HCT116 (cell line): ENCODE measurements around the gene EML3. TPM values are rescaled to one million over a fixed set of nuclear protein-coding genes. Genes with fewer than 3 reads are reported as not detected.

Experiments
- ATAC-seq: fragments of 200-7000 bp; cut with Tn5 transposase; 2 replicates; pipeline ENCODE4 v1.9.1; 2020; ENCODE audit warnings: mild to moderate bottlenecking, moderate library complexity
- BruUV-seq: library from RNA; stranded (reverse); fragments of 400-500 nt; replicated peaks from 2 replicates; lab custom pipeline; 2021; lab: Mats Ljungman, UMichigan
- CTCF ChIA-PET: fragments of 300-600 bp; sonication (Branson Sonifier 250); formaldehyde crosslinking; loops from one replicate; lab custom pipeline; 2021; ENCODE audit warnings: antibody characterized with exemption; lab: Charles Lee
- POLR2A ChIA-PET: fragments of 300-600, 350-600 bp; sonication (Branson Sonifier 250); formaldehyde crosslinking; loops from one replicate; lab custom pipeline; 2021; ENCODE audit warnings: antibody characterized with exemption; lab: Charles Lee
- RAD21 ChIA-PET, 2 experiments: fragments of 300-600 bp; sonication (Branson Sonifier 250); formaldehyde crosslinking; loops; one replicate each; lab custom pipeline; 2023; ENCODE audit warnings: low total read pairs in 2 of 2; ENCODE audit not compliant: uncharacterized antibody in 2 of 2, unreplicated experiment in 2 of 2, low non-redundant PET in 1 of 2; lab: Charles Lee
- DNase-seq: peaks from one replicate; pipeline ENCODE4 v3.0.0-alpha.2; 2010; ENCODE audit warnings: low read depth, low spot score
- H2AFZ ChIP-seq: fragments of 200-600 bp; shearing (Covaris generic), sonication (generic); 2 replicates; pipeline ENCODE4 v1.6.1; 2017; ENCODE audit warnings: low read depth, mixed run types, mixed read lengths, antibody characterized with exemption, low read length; ENCODE audit not compliant: poor library complexity, severe bottlenecking
- H3K27ac ChIP-seq: 2 replicates; pipeline ENCODE4 v1.5.1; 2012; ENCODE audit warnings: low read depth, low read length
- H3K27me3 ChIP-seq: fragments of 200-600 bp; sonication (generic); 2 replicates; pipeline ENCODE4 v1.6.1; 2016; ENCODE audit warnings: mixed run types, low read length, mixed read lengths; ENCODE audit not compliant: insufficient read depth
- H3K36me3 ChIP-seq, 2 experiments: fragments of 200-500 bp in 1 of 2; fragments of 200-600 bp in 1 of 2; sonication (Bioruptor generic) in 1 of 2; sonication (generic) in 1 of 2; 2 replicates each; pipeline versions ENCODE4 v1.5.1 to v1.6.1; 2014 to 2016; ENCODE audit warnings: low read length in 2 of 2, inconsistent platforms in 1 of 2, mixed read lengths in 1 of 2, mixed run types in 1 of 2; ENCODE audit not compliant: insufficient read depth in 2 of 2, control insufficient read depth in 1 of 2
- H3K4me1 ChIP-seq, 2 experiments: fragments of 200-600 bp in 1 of 2; sonication (generic) in 1 of 2; 2 replicates each; pipeline versions ENCODE4 v1.5.1 to v1.6.1; 2012 to 2017; ENCODE audit warnings: low read length in 2 of 2, inconsistent platforms in 1 of 2, mild to moderate bottlenecking in 1 of 2, mixed read lengths in 1 of 2, mixed run types in 1 of 2, moderate library complexity in 1 of 2; ENCODE audit not compliant: insufficient read depth in 2 of 2, control insufficient read depth in 1 of 2
- H3K4me2 ChIP-seq: fragments of 200-600 bp; sonication (generic); 2 replicates; pipeline ENCODE4 v1.6.1; 2017; ENCODE audit warnings: mixed run types, low read length, mixed read lengths
- H3K4me3 ChIP-seq, 2 experiments: fragments of 200-600 bp in 1 of 2; sonication (generic) in 1 of 2; replicated peaks in 1 of 2; 2 replicates each; pipeline ENCODE4 v1.5.1; 2011 to 2016; ENCODE audit warnings: low read length in 2 of 2, control low read depth in 1 of 2, low read depth in 1 of 2, mild to moderate bottlenecking in 1 of 2, mixed read lengths in 1 of 2, mixed run types in 1 of 2
- H3K79me2 ChIP-seq: fragments of 200-600 bp; sonication (generic); 2 replicates; pipeline ENCODE4 v1.6.1; 2017; ENCODE audit warnings: mild to moderate bottlenecking, mixed run types, low read length, moderate library complexity, mixed read lengths; ENCODE audit not compliant: insufficient read depth
- H3K9ac ChIP-seq: fragments of 200-600 bp; sonication (generic); 2 replicates; pipeline ENCODE4 v1.6.1; 2016; ENCODE audit warnings: low read length, mixed read lengths
- H3K9me2 ChIP-seq: fragments of 200-600 bp; sonication (generic), shearing (Covaris generic); 2 replicates; pipeline ENCODE4 v1.6.1; 2017; ENCODE audit warnings: mixed run types, mild to moderate bottlenecking, moderate library complexity; ENCODE audit not compliant: insufficient read depth
- H3K9me3 ChIP-seq, 2 experiments: fragments of 200-500 bp in 1 of 2; fragments of 200-600 bp in 1 of 2; sonication (Bioruptor generic) in 1 of 2; sonication (generic) in 1 of 2; 2 replicates each; pipeline ENCODE4 v1.6.1; 2014 to 2017; ENCODE audit warnings: low read length in 2 of 2, mixed read lengths in 2 of 2, inconsistent platforms in 1 of 2, low read depth in 1 of 2, mild to moderate bottlenecking in 1 of 2, mixed run types in 1 of 2, moderate library complexity in 1 of 2; ENCODE audit not compliant: control insufficient read depth in 1 of 2, insufficient read depth in 1 of 2
- H4K20me1 ChIP-seq: fragments of 200-600 bp; sonication (generic), shearing (Covaris generic); 2 replicates; pipeline ENCODE4 v1.6.1; 2017; ENCODE audit warnings: mixed run types, mild to moderate bottlenecking, moderate library complexity; ENCODE audit not compliant: insufficient read depth
- CBX3 ChIP-seq: IDR thresholded peaks from 2 replicates; pipeline ENCODE4 v1.6.1; 2012; ENCODE audit warnings: low read depth
- CTCF ChIP-seq, 3 experiments: fragments of 200-600 bp in 1 of 3; sonication (generic) in 1 of 3; IDR thresholded peaks in 2 of 3; conservative IDR thresholded peaks in 1 of 3; 2 replicates each; pipeline ENCODE4 v1.5.1; 2012 to 2017; ENCODE audit warnings: low read depth in 2 of 3, low read length in 2 of 3, antibody characterized with exemption in 1 of 3, borderline replicate concordance in 1 of 3, control low read depth in 1 of 3, mild to moderate bottlenecking in 1 of 3, mixed read lengths in 1 of 3, mixed run types in 1 of 3, moderate library complexity in 1 of 3; ENCODE audit not compliant: insufficient read depth in 1 of 3
- ELF1 ChIP-seq: IDR thresholded peaks from 2 replicates; pipeline ENCODE4 v1.6.1; 2012; ENCODE audit warnings: low read depth, borderline replicate concordance
- FOSL1 ChIP-seq: IDR thresholded peaks from 2 replicates; pipeline ENCODE4 v1.6.1; 2012; ENCODE audit warnings: low read depth
- JUND ChIP-seq: IDR thresholded peaks from 2 replicates; pipeline ENCODE4 v1.6.1; 2012
- POLR2AphosphoS5 ChIP-seq: IDR thresholded peaks from 2 replicates; pipeline ENCODE4 v1.6.1; 2011; ENCODE audit warnings: mild to moderate bottlenecking, low read depth, low read length, moderate library complexity
- RAD21 ChIP-seq: IDR thresholded peaks from 2 replicates; pipeline ENCODE4 v1.6.1; 2012; ENCODE audit warnings: low read depth, mild to moderate bottlenecking
- SIN3A ChIP-seq: IDR thresholded peaks from 2 replicates; pipeline ENCODE4 v1.6.1; 2012; ENCODE audit warnings: low read depth
- SP1 ChIP-seq: IDR thresholded peaks from 2 replicates; pipeline ENCODE4 v1.6.1; 2012; ENCODE audit warnings: low read depth
- YY1 ChIP-seq: IDR thresholded peaks from 2 replicates; pipeline ENCODE4 v1.6.1; 2011; ENCODE audit warnings: low read length, low read depth, moderate library complexity, mild to moderate bottlenecking; ENCODE audit not compliant: insufficient replicate concordance; ENCODE audit errors: extremely low read depth
- ZFX ChIP-seq: fragments of 450-650 bp; IDR thresholded peaks from 2 replicates; pipeline ENCODE4 v1.6.1; 2017
- intact Hi-C: fragments of 100-400 bp; cut with micrococcal nuclease; formaldehyde crosslinking; loops from 2 replicates; pipeline ENCODE4 v1.10.0; 2022
- total RNA-seq: library from RNA; stranded (reverse); gene quantifications from one replicate; pipeline ENCODE4 v1.2.1, GENCODE V29; 2021; ENCODE audit not compliant: unreplicated experiment
- TF ChIP-seq, protein P1 (sequence below): IDR thresholded peaks from 2 replicates; pipeline ENCODE4 v1.6.1; 2012

EML3 gene
- total RNA-seq, 1 experiment from 2014 or later: 124 TPM

DNA sequence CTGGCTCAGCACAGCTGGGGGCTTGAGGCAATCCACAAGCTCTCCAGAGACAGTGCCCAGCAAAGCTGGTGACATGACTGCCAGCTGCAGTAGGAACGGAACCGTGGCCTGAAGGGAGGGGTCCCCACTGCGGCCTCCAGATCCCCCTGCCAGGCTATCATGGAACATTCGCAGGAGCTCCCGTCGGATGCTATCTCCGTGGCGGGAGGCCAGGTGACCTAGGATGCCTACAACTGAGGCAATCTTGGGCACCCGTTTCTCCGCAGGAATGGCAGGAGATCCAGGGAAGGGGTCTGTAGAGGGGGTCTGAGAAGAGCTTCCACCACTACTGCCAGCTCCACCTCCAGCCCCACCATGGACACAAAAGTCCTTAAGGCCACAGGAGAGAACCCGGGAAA is 36.4 kb upstream of the EML3 start:
- peaks cover 57% of the 10 kb centered on the region for H3K79me2 ChIP-seq
- no peaks in the 10 kb centered on the region for H4K20me1 ChIP-seq
- CTCF ChIA-PET: no interaction called here
- no TSS peak for BruUV-seq
- no peak for DNase-seq
- no peaks in the 10 kb centered on the region for H3K27me3 ChIP-seq
- H3K4me2 ChIP-seq: no peak overlapping the region
- TF ChIP-seq, protein P1, sequence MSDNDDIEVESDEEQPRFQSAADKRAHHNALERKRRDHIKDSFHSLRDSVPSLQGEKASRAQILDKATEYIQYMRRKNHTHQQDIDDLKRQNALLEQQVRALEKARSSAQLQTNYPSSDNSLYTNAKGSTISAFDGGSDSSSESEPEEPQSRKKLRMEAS: no peak
- TF ChIP-seq FOSL1 (no peak), ELF1 (no peak), CBX3 (no peak), POLR2AphosphoS5 (no peak), SIN3A (no peak), JUND (no peak), SP1 (no peak), YY1 (no peak), CTCF (IDR thresholded peaks at IDR 0.05 in 2 of 3, conservative IDR thresholded peaks at IDR 0.05 in 1 of 3; ENCODE audit: borderline replicate concordance in 1 of 3, insufficient read depth in 1 of 3, low read depth in 2 of 3, low read length in 2 of 3) (no peak), RAD21 (no peak), ZFX (no peak)
- TF ChIP-seq, all 23 proteins: peak for 0
- Histone ChIP-seq H3K9me3 (no peaks in the 10 kb centered on the region), H3K36me3 (peaks cover 8 to 15% of the 10 kb centered on the region in 2 experiments; a peak in 3 of 4 replicates), H2AFZ (no peak overlapping the region), H3K9me2 (no peaks in the 10 kb centered on the region), H3K27ac (no peak overlapping the region), H3K4me3 (no peak overlapping the region), H3K9ac (no peak overlapping the region), H3K4me1 (peaks cover 12 to 35% of the 10 kb centered on the region in 2 experiments)
- ChIA-PET POLR2A (interaction anchor here (14.1 kb wide), 1 partner anchor 17 kb away, joined by 195 read pairs; the partner anchor contains the start of genes C11orf98 and CSKMT), RAD21 (no interaction called here)
- intact Hi-C loops: loop anchor here (5.0 kb wide), 1 partner anchor 37 kb away; the partner anchor contains the start of genes EML3 and ROM1
- no peak for ATAC-seq
